HUES64 (cell line): Measurements from ENCODE around the gene KRT34.

Experiments used
- H3K27ac ChIP-seq: 2 replicates; pipeline ENCODE4 v1.7.0; 2013; ENCODE audit warnings: low read depth, low read length, inconsistent platforms
- H3K27me3 ChIP-seq: 2 replicates; pipeline ENCODE4 v1.6.1; 2013; ENCODE audit warnings: mild to moderate bottlenecking, low read length; ENCODE audit not compliant: insufficient read depth
- H3K36me3 ChIP-seq: 2 replicates; pipeline ENCODE4 v1.6.1; 2013; ENCODE audit warnings: mild to moderate bottlenecking, low read length; ENCODE audit not compliant: insufficient read depth
- H3K4me1 ChIP-seq: 2 replicates; pipeline ENCODE4 v1.6.1; 2013; ENCODE audit warnings: mild to moderate bottlenecking, low read length, moderate library complexity; ENCODE audit not compliant: insufficient read depth
- H3K4me3 ChIP-seq: 2 replicates; pipeline ENCODE4 v1.5.1; 2013; ENCODE audit warnings: mild to moderate bottlenecking, low read length, moderate library complexity
- H3K9ac ChIP-seq: 2 replicates; pipeline ENCODE4 v1.6.1; 2013; ENCODE audit warnings: mild to moderate bottlenecking, low read depth, low read length
- H3K9me3 ChIP-seq: 2 replicates; pipeline ENCODE4 v1.6.1; 2013; ENCODE audit warnings: low read depth, low read length; ENCODE audit not compliant: insufficient read depth
- WGBS: fragments of 150-250, 120-280 bp; methylation state at CpG from one replicate; pipeline ENCODE4 v1.1.7; 2013; ENCODE audit warnings: missing lambda C conversion rate; 5-methylcytosine and 5-hydroxymethylcytosine counted together

Gene KRT34

DNA sequence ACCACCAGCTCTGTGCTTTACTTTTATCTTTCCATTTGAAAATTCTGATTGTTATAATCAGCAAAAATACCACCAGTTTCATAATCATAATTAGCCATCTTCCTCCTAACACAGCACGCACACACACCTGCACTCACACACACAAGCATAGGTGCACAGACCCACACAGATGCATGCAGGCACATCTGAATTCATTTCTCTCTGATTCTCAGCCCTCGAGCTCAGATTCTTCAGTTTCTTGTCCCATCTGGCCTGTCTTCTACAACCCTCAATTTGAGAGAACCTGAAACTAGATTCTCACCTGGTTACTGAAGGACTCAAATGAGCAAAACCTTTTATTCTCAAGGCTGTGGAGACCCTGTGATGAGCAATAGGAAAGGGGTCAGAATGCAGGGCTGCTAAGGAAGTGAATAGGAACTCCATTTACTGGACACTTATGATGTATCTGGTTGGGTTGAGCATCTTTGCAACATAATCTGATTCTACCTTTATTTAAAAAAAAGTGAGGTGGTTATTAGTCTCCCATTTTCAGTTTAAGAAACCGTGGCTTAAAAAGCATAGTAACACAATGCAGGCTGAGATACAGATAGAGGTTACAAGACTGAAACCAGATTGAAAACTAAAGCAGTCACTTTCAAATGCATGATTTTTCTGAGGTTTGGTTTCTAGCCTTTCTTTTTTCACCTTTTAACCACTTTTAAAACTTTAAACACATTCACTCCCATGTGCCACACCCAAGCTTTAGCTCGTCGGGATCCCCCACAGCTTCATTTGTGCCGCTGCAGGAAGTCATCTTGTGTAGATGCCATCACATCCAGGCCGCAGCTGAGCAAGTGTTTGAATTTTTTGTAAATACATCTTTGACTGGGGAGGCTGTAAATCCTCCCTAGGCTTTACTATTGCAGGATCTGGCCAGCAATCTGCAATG lies 40.9 kb downstream of the KRT34 start:
- H3K27me3 ChIP-seq: no peaks in the 10 kb centered on the region
- no peak overlapping the region for H3K27ac ChIP-seq
- WGBS: 89% methylated on average over 7 of the region's 7 CpGs

DNA sequence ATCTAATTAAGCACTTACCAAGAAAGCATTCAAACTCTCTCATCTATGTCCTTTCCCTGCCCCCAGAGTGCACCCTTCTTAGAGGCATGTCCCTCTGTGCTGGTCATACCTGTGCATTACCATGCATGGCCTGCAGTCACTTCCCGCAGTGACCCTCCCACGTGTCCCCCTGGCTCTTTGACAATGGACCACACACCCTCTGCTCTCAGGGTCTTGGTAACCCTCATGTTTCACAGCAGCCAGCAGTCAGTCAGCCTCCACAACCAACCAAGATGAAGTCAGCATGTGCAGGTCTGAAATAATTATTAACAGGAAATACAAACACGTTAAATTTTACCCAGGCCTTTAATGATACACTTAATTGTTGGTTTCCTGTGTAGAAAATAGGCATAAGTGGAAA lies 41.6 kb downstream of the KRT34 start:
- no peak overlapping the region for H3K4me3 ChIP-seq
- WGBS: 90% methylated on average over 2 of the region's 3 CpGs
- H3K9me3 ChIP-seq: 0 out of 2 replicates have a peak, but pooled peaks cover 5% of the 10 kb centered on the region
- no peaks in the 10 kb centered on the region for H3K4me1 ChIP-seq
- H3K36me3 ChIP-seq: no peaks in the 10 kb centered on the region
- H3K9ac ChIP-seq: no peak overlapping the region
- H3K27me3 ChIP-seq: no peaks in the 10 kb centered on the region
- no peak overlapping the region for H3K27ac ChIP-seq

More for the DNA sequence above, 40.9 kb downstream of the KRT34 start:
- H3K36me3 ChIP-seq: no peaks in the 10 kb centered on the region
- no peaks in the 10 kb centered on the region for H3K4me1 ChIP-seq
- H3K4me3 ChIP-seq: no peak overlapping the region
- 0 out of 2 replicates have a peak, but pooled peaks cover 5% of the 10 kb centered on the region for H3K9me3 ChIP-seq
- no peak overlapping the region for H3K9ac ChIP-seq

DNA sequence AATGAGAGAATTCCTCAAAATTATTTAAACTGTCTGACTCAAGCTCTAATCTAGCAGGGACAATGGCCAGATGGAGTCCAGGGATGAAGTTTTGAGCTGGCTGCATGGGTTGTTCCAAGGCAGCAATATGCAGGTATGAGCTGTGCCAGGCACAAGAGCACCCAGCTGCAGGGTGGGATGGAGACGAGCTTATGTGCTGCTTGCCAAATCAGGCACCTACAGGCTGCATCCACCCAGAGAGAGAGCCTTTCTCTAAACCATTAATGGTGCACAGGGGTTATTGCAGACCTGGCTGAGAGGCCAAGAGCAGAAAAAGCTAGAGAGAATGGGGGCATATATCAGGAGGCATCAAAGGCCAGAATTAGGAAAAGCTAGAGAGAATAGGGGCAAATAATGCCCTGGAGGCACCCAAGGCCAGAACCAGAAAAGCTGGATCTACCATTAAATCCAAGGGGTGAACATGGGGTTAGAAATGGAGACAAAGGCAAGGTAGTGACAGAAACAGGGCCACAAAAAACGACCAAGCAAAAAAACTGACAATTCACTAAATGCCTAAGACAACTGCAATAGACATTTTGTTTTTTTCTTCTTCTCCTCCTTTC lies 42.4 kb downstream of the KRT34 start:
- H3K9me3 ChIP-seq: 0 out of 2 replicates have a peak, but pooled peaks cover 5% of the 10 kb centered on the region
- no peaks in the 10 kb centered on the region for H3K27me3 ChIP-seq
- no peak overlapping the region for H3K4me3 ChIP-seq
- WGBS: 85% methylated on average over 2 of the region's 2 CpGs
- no peaks in the 10 kb centered on the region for H3K4me1 ChIP-seq
- no peaks in the 10 kb centered on the region for H3K36me3 ChIP-seq
- no peak overlapping the region for H3K27ac ChIP-seq
- H3K9ac ChIP-seq: no peak overlapping the region

DNA sequence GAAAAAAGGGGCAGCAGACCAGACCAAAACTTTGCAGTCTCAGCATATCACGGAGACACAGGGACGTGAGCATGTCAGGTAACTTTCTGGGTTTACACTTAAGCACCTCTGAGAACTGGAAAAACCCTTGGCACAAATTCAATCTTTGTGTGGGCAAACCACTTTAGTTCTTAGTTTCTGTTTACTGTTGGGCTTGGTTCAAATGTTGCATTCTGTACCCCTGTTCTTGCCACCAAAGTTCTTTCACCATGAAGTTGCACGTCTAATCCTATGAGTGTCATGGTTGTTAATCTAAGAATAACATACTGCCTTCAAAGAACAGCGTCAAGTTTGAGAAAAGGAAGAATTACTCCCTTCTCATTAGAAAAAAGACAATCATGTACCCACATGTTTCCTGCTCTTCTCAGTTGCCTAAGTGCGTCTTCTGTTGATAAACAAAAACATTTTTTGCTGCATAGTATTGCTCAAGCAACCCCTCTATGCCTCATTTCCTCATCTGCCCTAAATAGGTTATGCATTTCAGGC lies 43.1 kb downstream of the KRT34 start:
- Histone ChIP-seq H3K4me3 (no peak overlapping the region), H3K27ac (no peak overlapping the region), H3K9me3 (0 out of 2 replicates have a peak, but pooled peaks cover 5% of the 10 kb centered on the region), H3K4me1 (no peaks in the 10 kb centered on the region), H3K27me3 (no peaks in the 10 kb centered on the region), H3K36me3 (no peaks in the 10 kb centered on the region), H3K9ac (no peak overlapping the region)
- 93% methylated on average over 5 of the region's 5 CpGs for WGBS

DNA sequence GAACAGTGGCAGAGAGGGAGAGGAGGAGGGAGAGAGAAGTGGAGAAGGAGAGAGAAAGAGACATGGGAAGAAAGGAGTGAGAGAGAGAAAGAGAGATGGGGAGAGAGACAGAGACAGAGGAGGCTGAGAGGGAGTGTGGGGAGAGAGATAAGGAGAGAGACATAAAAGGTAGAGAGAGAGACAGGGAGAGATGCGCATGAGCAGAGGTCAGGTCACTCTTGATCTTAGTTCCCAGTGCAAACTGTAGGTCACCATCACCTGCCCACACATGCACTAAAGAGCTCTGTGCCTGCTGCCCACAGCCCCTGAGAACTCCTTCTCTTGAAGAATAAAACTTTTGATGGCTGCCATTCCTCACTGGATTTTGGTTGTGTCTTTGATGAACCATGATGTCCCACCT lies 46.4 kb downstream of the KRT34 start:
- no peaks in the 10 kb centered on the region for H3K9me3 ChIP-seq
- H3K4me1 ChIP-seq: no peaks in the 10 kb centered on the region
- no peak overlapping the region for H3K4me3 ChIP-seq
- no peaks in the 10 kb centered on the region for H3K36me3 ChIP-seq
- no peak overlapping the region for H3K9ac ChIP-seq
- 93% methylated on average over 1 of the region's 1 CpG for WGBS
- no peaks in the 10 kb centered on the region for H3K27me3 ChIP-seq
- H3K27ac ChIP-seq: no peak overlapping the region

DNA sequence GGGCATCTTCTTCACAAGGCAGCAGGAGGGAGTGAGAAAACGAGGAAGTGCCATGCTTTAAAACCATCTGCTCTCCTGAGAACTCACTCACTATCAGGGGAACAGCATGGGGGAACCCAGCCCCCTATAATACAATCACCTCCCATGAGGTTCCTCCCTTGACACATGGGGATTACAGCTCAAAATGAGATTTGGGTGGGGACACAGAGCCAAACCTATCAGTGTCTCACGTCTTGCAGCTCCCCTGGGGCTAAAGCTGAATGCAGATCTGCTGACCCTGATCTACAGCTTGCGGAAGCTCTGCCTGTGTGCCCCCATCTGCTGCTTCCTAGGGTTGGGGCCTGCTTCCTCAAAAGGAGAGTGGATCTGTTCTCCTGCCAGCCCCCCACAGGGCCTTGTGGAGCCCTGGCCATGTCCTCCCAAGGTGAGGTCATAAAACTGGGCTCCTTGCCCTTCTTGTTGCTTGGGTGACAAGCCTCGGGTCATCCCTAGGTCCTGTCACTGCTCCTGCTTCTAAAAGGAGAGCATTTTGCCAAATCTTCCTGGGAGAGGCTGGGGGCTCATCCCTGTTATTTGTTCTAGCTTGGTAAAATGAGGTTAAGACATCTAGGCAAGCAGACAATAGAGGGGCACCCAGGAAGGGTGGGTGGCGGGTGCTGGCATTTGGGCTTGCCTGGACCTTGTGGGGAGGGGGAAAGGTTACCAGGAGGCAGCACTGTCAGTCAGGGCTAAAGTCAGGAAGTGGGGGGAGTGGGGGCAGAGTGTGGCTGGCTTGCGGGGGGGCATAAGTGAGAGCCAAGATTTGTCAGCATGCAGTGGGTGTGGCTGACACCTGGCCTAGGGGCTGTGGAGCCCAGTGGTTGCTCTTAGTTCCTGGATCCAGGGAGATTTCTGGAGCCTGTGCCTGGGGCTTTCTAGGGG lies 47.5 kb downstream of the KRT34 start:
- 76% methylated on average over 6 of the region's 6 CpGs for WGBS
- H3K9me3 ChIP-seq: no peaks in the 10 kb centered on the region
- no peak overlapping the region for H3K4me3 ChIP-seq
- no peaks in the 10 kb centered on the region for H3K36me3 ChIP-seq
- H3K27me3 ChIP-seq: no peaks in the 10 kb centered on the region
- no peak overlapping the region for H3K9ac ChIP-seq
- H3K4me1 ChIP-seq: no peaks in the 10 kb centered on the region
- no peak overlapping the region for H3K27ac ChIP-seq

DNA sequence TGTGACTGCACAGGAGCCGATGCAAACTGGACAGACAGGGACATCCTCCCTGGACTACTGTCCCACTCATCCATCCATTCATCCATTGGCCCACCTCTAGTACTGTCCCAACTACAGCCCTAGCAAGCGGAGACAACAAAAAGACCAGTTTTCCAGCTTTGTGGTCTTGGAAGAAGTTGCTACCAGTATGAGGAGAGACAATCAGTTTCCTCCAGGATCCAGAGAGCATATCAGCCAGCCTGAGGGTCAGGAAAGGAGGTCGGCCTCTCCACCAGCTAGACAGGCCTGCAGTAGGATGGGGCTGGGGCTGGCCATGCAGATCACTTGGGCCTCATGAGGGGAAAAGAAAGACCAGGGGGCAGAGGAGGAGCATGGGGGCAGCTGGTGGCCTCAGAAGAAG lies 48.3 kb downstream of the KRT34 start:
- Histone ChIP-seq H3K27me3 (no peaks in the 10 kb centered on the region), H3K4me3 (no peak overlapping the region)

DNA sequence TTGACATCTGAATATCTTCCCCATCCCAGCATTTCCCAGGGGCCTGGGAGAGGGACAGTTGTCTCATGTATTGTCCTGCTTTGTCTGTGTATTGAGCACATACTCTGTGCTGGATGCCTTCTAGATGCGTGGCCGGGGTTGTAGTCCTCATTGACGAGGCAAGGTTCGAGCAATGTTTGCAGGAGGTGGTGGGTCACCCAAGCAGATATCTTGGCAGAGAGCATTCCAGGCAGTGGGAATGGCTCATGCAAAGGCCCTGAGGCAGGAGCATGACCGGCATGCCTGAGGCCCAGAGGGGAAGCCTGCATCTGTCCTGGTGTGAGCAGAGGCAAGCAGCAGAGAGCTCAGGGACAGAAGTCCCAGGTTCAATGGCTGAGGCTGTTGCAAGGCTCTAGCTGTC lies 49.0 kb downstream of the KRT34 start:
- H3K27me3 ChIP-seq: no peaks in the 10 kb centered on the region
- no peaks in the 10 kb centered on the region for H3K4me1 ChIP-seq
- H3K9ac ChIP-seq: no peak overlapping the region
- no peak overlapping the region for H3K27ac ChIP-seq
- H3K36me3 ChIP-seq: no peaks in the 10 kb centered on the region
- H3K4me3 ChIP-seq: no peak overlapping the region
- no peaks in the 10 kb centered on the region for H3K9me3 ChIP-seq
- WGBS: 93% methylated on average over 5 of the region's 5 CpGs

More for the DNA sequence above, 48.3 kb downstream of the KRT34 start:
- Histone ChIP-seq H3K4me1 (no peaks in the 10 kb centered on the region), H3K9ac (no peak overlapping the region), H3K36me3 (no peaks in the 10 kb centered on the region), H3K27ac (no peak overlapping the region), H3K9me3 (no peaks in the 10 kb centered on the region)
- 91% methylated on average over 3 of the region's 3 CpGs for WGBS

DNA sequence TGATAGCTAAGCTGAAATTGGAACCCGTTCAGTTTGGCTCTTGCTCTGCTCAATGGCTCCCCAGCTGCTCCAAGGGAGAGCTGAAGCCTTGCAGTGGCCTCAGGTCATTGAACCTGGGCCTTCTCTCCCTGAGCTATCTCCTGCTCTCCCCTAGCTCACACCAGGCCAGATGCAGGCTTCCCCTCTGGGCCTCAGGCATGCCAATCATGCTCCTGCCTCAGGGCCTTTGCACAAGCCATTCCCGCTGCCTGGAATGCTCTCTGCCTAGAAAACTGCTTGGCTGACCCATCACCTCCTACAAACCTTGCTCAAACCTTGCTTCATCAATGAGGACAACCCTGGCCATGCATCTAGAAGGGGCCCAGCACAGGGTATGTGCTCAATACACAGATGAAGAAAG lies 49.9 kb downstream of the KRT34 start:
- no peak overlapping the region for H3K4me3 ChIP-seq
- no peaks in the 10 kb centered on the region for H3K4me1 ChIP-seq
- H3K9ac ChIP-seq: no peak overlapping the region
- no peaks in the 10 kb centered on the region for H3K27me3 ChIP-seq
- no peaks in the 10 kb centered on the region for H3K36me3 ChIP-seq
- no peaks in the 10 kb centered on the region for H3K9me3 ChIP-seq
- H3K27ac ChIP-seq: no peak overlapping the region
- WGBS: 94% methylated on average over 2 of the region's 2 CpGs

DNA sequence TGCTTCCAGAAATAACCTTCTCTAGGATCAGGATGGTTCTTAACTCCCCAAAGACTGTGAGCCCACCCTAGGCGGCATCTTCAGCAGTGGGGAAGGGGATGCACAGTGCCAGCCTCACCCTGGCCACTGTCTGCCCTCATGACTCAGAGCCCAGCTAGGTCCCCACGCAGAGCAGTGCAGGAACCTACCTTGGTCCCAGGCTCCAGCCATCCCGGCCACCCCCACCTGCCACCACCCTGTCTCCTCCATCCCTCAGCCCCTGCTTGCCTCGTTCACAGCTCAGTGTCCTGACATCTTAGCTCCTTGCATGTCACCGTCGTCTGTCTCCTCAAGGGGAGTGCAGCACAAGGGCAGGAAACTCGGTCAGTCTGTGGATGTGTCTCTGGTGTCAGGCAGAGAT lies 50.5 kb downstream of the KRT34 start:
- 84% methylated on average over 7 of the region's 7 CpGs for WGBS
- Histone ChIP-seq H3K36me3 (no peaks in the 10 kb centered on the region), H3K27ac (no peak overlapping the region), H3K9me3 (no peaks in the 10 kb centered on the region), H3K27me3 (no peaks in the 10 kb centered on the region), H3K4me1 (no peaks in the 10 kb centered on the region), H3K9ac (no peak overlapping the region), H3K4me3 (no peak overlapping the region)
